GM19438 (cell line): ENCODE results near the gene AQP2.

Experiments used
- ATAC-seq: cut with Tn5 transposase; IDR thresholded peaks from one replicate; pipeline ENCODE4 v1.9.1; 2021; ENCODE audit warnings: low read depth; ENCODE audit not compliant: unreplicated experiment

The AQP2 gene

DNA sequence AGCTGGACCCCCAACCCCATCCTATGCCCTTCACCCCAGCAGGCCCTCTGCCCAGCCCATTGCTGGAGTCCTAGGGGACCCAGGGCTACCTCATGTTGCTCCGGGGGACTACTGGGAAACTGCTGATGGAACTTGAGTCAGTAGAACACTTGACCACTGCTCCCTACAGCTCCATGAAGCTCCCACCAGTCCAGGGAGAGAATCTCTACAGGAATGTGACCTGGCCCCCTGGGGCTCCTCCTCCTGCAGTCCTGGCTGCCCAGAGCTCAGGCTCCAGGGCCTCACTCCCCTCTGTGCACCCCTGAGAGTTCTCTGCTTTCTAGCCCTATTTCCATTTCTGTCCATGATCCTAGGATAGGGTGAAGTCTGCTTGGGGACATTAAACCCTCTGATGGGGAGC, 10.8 kb upstream of the AQP2 start:
- no peak for ATAC-seq

DNA sequence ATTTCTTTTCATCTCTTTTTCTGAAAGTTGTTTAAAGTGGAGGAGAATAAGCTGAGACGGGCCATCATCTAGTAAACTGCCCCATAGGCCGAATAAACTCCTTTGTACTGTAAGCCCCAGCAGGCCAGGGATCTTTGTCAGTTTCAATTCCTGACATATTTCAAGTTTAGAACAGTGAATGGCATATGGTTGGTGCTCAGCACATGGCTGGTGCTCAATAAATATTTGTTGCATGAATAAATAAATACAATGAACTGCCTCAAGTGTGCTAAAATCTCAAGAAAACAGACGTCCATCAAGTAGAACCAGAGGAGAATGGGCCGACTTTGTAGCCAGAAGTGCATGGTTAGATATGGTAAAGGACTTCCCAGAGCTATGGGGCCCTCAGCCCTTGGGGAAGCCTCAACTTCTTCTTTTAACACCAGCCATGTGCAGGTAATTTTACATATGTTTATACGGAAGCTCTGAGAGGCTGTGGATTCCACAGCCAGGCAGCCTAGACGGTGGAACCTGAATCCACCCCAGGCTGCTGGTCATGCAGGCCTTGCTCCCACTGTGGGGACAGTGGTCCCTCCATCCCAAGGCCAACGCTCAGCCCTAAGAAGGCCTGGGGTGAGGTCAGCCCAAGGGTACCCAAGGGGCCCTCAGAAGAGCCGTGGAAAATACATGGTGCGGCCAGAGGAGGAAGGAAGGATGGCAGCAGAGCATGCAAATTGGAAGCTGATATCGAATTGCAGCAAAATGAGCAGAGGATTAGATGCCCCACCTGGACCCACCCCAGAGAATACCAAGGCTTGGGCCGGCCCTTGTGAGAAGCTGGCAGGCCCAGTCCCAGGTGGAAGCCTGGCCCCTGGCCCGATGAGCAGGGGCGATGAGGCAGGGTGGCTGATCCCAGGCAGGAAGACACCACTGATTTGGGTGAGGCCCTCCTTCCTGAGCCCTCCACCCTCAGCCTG, 8.7 kb upstream of the AQP2 start:
- no peak for ATAC-seq

DNA sequence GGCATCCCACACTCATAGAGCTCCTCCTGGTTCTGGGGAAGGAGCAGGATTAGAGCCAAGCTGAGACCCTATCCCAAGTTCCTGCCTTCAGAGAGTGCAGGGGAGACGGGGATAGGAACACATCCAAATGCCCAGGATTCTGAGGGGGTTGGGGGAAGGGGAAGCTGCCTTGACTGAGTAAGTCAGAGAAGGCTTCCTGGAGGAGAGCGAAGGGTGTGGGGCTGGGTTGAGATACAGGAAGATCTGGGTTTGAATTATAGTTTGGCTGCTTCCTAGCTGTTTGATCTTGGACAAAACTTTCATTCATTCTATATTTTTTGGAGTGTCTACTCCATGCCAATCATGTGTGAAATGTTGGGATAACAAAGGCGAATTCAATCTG, 8.0 kb upstream of the AQP2 start:
- no peak for ATAC-seq

DNA sequence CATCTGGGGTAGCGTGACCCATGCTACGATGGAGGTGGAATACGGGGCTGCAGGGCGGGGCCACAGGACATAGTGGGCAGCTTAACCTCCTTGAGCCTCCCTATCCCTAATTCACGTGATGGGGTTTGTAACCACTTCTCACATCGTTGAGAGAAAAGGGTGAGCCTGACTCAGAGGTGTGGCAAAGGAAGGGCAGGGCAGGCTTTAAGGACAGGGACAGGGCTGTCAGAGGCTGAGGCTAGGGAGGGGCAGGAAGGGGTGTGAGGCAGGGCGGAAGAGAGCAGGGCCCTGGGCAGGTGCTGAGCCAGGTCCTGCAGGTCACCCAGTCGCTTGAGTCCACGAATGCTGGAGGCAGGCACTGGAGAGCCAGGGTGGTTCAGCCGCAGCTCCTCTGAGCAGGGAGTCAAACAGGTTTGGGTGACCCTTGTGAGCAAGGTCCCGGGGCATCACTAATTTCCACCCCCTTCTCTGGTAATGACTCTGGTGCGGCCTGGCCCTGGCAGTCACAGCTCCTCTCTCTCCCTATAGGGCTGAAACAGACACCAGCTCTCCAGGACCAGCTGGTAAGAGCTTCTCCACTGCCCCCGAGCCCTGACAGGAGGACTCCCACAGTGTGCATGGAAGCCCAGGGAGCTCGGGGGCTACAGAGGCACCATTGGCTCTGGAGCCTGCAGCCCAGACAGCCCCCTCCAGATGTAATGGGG, 7.5 kb upstream of the AQP2 start:
- ATAC-seq = no peak

DNA sequence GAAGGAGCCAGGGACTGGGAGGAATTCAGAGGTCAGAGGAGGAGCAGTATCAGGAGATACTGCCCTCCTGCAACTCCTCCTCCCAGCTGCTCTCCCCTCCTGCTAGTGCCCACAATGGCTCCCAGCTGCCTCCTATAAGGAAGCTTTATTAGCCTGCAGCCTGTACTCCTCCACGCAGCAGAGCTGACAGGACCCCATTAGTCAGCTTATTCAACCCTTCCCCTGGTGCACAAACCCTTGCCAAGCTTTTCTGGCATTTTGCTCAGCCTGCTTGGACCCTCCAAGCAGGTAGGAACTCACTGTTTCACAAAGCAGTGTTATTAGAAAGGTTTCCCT, 6.9 kb upstream of the AQP2 start:
- no peak for ATAC-seq

DNA sequence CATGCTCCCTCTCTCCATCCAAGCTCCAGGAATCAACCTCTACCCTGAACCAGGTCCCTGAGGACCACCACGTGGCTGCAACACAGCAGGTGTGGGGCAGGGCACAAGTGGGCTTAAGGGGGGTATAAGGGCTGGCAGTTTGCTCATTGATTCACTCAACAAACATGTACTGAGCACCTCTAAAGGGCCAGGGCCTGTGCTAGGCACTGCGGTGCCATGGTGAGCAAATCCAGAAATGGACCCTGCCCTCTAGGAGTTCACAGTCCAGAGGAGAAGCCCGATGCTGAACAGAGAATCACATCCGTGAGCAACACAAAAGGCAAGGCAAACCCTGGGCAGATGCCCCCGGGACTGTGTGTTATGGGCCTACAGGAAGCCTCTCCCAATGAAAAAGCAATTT, 6.5 kb upstream of the AQP2 start:
- no peak for ATAC-seq

DNA sequence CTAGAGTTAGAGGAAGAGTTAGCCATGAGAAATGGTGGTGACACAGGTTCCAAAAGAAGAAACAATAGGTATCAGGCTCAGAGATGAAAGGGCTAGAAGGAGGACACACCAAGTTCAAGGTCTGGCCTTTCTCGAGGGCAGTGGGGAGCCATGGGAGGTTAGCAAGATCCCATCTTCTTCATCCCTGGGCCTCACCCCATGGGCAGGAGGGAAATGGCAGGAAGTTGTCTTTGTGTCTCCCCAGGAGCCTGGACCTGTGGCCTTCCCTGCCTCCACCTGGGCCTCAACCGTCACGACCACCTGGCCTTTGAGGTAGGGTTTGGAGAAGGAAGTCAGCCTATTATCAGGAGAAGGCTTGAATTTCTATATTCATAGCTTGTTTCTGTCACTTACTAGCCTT, 5.8 kb upstream of the AQP2 start:
- ATAC-seq = no peak

DNA sequence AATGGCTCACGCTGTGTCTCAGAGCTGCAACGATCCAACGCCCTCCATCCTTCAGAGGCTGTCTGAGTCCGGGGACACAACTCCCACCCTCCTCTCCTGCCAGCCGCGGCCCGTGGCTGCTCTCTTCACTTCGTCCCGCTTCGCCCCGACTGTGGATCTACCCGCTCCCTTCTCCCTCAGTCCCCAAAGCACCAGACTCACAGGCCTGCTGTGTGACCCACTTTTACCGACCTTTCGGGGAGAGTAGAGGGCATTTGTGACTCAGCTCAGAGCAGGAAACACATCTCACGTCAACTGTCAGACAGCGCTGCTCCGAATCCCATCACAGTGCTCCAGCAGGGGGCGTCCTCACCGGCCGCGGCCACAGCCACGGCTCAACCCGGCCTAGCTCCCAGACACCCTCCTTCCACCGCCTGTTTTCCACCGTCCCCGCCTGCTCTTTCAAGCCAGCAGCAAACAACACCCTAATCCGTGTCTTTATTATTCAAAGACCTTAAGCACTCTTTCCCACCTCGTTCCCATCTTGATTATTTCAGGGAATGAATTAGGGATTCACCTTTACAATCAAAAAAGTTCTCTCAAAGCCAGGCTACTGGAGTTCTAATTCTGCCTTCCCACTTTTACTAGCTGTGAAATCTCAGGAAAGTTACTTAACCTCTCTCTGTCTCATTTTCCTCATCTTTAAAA, 5.0 kb upstream of the AQP2 start:
- ATAC-seq = peak; percentile 92

DNA sequence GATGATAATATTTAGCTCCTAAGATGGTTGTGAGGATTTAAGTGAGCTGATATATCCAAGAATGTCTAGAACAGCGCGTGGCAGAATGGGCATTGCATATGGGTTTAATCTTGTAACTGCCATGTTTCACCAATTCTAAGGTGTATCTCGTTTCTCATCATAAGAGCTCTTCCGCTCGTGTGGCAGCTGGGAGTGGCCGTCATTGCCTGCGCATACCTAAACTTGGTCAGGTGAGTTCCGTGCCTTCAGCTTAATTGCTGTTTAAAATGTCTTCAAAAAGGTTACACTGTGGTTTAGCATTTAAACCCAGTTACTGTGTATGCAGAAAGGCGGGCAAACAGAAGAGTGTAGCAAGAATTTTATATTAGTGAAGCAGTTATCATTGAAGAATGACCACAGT, 4.5 kb upstream of the AQP2 start:
- ATAC-seq = no peak

DNA sequence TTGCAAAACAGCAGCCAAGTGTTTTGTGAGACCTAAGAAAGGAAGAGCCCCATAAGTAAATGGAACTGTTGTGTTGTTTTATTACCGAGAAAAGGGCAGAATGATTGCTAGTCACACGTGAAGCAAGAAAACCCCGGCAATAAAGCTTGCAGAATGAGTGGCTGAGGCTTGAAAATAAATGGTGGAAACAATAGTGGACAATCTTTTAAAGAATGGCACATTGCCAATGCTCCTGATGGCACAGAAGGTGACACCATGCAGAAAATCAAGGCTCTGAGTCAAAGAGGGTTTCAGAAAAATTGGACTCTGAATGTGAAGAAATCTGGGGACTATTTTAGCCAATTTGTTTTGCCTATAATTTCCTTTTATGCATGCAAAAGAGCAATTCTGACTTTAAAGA, 4.0 kb upstream of the AQP2 start:
- no peak for ATAC-seq

DNA sequence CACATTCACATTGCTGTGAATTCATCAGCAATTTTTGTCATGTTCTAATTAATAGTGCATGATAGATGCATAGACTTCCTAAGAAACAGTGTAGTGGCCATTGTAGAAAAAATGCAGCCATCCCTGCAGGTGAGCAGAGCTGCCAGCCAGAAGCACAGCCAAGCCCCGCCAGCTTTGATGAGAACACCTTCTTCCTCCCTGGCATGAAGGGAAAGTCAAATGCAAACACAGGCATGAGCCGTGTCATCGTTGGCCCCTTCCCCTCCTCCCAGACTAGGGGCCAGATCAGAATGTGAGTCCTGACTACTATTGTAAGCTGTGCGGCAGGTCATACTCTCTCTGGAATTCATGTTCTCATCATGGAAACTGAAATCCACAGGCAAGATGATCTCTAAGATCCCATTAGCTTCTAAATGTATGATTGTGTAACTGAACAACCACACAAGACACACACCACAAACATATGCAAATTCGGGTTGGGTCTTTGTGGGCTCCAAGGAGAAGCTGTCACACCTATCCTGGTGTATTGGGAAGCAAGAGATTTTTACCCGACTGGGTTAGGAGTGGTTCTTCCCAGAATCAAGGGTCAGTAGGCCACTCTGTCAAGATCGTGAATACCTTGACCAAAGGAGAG, 2.8 kb upstream of the AQP2 start:
- ATAC-seq = no peak

DNA sequence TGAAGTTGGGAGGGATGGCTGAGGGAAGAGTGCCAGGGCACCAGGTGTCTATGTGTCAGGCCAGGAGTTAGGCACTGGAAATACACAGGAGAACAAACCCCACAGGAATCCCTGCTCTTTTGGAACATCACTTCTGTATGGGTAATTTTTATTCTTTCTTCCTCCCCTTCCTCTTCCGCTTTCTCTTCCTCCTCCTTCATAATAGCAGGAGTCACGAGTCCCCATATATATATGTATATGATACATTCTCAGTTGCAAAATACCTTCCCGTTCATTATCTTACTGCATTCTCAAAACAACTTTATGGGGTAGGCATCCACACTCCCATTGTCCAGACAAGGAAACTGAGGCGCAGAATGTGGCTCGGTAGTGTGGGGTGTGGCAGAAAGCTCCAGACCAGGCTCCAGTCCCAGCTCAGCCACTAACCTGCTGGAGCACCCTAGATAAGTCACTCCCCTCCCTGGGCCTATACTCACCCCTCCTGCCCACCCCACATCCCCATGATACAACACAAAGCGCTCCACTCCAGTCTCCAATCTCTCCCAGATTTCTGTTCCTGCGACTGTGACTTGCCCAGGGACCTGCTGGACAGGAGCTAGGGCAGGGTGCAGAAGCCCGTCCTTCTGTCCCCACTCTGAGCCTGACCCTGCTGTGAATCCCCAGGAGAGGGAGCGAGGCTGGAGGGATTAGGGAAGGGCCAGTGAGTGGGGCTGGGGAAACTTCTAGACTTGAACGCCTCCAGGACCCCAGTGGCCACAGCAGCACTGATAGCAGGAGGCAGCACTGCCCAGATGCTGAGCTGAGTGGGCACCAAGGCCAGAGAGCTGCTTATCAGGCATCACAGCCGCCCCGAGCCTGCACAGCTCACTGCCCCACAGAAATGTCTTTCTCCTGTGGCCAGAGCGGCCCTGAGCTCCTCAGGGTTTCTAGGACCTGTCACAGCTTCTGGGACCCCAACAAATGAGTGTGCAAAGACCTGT, 1.4 kb upstream of the AQP2 start:
- no peak for ATAC-seq

DNA sequence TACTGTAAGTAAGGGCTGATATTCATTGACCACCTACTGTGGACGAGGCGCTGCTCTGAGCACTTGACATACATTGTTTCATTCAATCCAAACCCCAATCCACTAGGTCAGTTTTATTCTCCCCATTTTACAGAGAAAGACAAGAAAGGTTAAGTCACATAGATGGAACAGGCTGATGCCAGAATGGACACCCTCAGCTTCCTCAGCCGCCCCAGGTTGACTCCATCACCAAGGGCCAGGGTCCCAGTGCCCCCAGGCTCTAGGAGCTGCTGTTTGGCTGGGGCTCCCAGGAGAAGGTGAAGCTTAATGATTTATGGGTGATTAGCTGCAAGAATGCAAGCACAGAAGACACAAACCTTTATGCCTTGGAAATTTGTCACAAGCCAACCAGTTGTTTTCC, 671 bp upstream of the AQP2 start:
- no peak for ATAC-seq

DNA sequence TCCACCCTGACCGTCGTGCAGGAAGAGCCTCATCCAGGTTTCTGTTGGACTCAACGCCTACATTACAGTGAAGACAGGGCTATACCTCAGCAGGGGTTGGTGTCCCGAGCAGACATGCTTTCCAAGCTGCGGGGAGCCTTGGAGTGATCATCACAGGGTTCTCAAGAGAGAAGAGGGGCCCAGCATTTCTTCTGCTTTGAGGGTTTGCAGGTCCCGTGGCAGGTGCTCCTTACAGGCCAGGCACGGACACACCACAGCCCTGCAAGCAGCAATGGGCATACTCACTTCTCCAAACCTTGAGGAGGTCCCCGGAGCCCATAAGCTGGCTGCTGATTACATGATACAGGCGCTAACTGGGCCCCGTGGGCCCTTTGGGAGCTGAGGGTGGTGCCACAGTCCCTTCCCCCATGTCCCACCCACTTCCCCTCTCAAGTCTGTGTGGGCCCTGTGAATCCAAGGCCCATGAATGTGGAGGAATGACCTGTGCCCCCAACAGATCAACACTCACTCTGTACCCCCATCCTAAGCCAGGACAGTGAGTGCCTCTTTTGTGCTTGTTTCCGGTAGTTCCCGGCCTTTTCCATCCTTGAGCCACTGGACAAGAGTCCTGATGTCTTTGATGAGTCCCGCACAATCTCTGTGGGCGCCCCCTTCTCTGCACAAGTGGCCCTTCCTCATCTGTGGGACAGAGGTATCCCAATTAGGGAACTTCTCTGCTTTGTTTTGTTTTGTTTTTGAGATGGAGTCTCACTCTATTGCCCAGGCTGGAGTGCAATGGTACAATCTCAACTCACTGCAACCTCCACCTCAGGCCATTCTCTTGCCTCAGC, 1.1 kb downstream of the AQP2 start:
- no peak for ATAC-seq

DNA sequence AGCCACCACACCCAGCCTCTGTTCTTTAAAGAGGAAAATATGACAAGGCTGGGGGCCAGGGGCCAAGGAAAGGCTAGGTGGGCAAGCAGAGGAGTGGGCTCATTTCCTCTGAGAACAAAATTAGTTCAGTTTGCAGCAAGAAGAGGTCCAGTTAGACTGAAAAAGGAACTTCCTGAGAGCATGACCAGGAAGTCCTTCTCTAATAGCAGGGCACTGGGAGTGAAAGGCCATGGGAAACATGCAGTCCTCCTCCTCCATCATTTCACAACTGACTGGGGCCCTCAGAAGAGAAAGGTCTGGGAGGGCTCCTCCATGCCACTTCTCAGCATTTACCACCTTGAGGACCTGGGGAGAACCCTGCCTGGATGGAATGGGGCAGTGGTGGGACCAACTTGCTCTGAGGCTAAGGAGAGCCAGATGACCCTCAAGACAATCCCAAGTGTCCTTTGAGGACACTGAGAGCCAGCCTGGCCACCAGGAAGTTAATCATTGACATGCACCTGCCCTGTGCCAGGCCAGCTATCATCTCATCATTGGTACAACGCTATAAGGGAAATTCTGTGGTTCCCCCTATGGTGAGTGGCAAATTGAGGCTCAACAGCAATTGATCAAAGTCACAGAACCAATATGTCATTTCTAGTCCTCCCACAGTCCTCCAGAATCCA, 2.0 kb downstream of the AQP2 start:
- no peak for ATAC-seq

DNA sequence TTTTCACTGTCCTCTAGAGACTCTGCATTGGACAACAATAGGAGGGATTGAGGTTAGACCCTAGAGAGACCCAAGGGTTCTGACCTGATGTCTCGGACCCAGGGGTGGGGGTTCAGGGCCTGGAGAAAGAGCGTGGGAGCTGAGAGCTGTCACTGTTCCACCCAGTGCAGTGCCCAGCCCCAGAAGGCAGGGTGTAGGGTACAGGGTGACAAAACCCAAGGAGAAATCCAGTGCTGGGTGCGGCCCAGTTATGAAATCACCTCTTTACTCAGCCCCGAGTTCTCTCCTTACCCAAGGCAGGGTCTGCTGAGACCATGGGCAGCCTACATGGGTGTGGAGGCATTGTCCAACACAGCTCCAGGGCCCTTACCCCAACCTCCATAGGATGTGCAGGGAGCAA, 2.6 kb downstream of the AQP2 start:
- no peak for ATAC-seq

DNA sequence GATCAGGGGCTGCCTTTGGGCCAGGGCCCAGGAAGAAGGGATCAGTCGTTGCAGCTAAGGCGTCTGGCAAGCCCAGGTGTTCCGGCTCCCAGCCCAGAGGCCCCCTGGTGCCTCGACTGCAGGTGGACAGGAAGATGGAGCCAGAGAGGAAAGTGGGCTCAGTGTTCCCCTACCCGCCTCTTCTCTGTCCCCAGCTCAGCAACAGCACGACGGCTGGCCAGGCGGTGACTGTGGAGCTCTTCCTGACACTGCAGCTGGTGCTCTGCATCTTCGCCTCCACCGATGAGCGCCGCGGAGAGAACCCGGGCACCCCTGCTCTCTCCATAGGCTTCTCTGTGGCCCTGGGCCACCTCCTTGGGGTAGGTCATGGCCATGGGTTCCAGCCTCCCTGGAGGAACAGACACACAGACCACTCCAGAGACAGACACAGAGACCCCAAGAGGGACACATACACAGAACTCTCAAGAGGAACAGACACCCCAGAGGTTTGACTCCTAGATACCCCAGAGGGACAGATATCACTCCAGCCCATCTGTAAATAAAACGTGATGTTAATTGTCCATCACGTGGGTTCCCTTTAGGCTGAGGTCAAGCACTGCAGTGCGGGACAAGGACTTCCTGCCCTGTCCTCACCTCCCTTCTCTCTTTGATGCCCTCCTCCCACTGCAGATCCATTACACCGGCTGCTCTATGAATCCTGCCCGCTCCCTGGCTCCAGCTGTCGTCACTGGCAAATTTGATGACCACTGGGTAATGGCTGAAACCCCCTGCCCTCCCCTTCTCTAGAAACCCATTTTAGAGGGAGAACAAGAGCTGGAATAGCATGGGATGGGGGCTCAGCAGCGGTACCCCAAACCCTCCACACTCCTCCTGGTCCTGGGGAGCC, 3.7 kb downstream of the AQP2 start:
- no peak for ATAC-seq
